ENCODE data around the gene AHDC1. TPM values are rescaled to one million over a fixed set of nuclear protein-coding genes. Genes with fewer than 3 reads are reported as not detected.

AHDC1 gene
- polyA plus RNA-seq, 1 donor from 2014 or later, result 5.3 TPM

GRCh38 chr1:27509127-27510080 lies 94.5 kb downstream of the AHDC1 start:
- H3K4me2 ChIP-seq (ENCODE audit: low read length), result no peak overlapping the region
- H3K27ac ChIP-seq (ENCODE audit: low read length), result no peak overlapping the region
- no peaks in the 10 kb centered on the region for H3K9me2 ChIP-seq (ENCODE audit: insufficient read depth, low read length)
- H2AFZ ChIP-seq (ENCODE audit: low read depth, low read length), result no peak overlapping the region
- H4K20me1 ChIP-seq (ENCODE audit: insufficient read depth), result no peaks in the 10 kb centered on the region
- H3K79me2 ChIP-seq (replicated peaks; ENCODE audit: insufficient read depth, low read length), result no peaks in the 10 kb centered on the region
- no peaks in the 10 kb centered on the region for H3K36me3 ChIP-seq (ENCODE audit: insufficient read depth, low read length)
- TF ChIP-seq TAF1 (IDR thresholded peaks at IDR 0.05; ENCODE audit: low read depth) (no peak), EP300 (conservative IDR thresholded peaks at IDR 0.05; ENCODE audit: poor library complexity, severe bottlenecking) (no peak), SMC3 (conservative IDR thresholded peaks at IDR 0.05; ENCODE audit: poor library complexity) (no peak), EZH2 (IDR thresholded peaks at IDR 0.05; ENCODE audit: borderline replicate concordance, insufficient read depth, low read length, poor library complexity, severe bottlenecking) (no peak), REST (IDR thresholded peaks at IDR 0.05; ENCODE audit: borderline replicate concordance) (no peak), RAD21 (conservative IDR thresholded peaks at IDR 0.05) (no peak), CTCF (IDR thresholded peaks at IDR 0.05; ENCODE audit: poor library complexity, severe bottlenecking) (no peak), MXI1 (conservative IDR thresholded peaks at IDR 0.05; ENCODE audit: poor library complexity, severe bottlenecking) (no peak), POLR2AphosphoS5 (IDR thresholded peaks at IDR 0.05) (no peak)
- H3K9ac ChIP-seq (ENCODE audit: low read length), result no peak overlapping the region
- no peaks in the 10 kb centered on the region for H3K27me3 ChIP-seq (ENCODE audit: insufficient read depth, low read depth, low read length)
- H3K4me3 ChIP-seq (ENCODE audit: low read length), result no peak overlapping the region
- H3K9me3 ChIP-seq (ENCODE audit: low read length), result no peaks in the 10 kb centered on the region
- H3F3A ChIP-seq (ENCODE audit: insufficient read depth, low read length, poor library complexity, severe bottlenecking), result no peaks in the 10 kb centered on the region

- H3K9ac ChIP-seq (ENCODE audit: low read length), result no peak overlapping the region
- H3K36me3 ChIP-seq (ENCODE audit: insufficient read depth, low read length), result no peaks in the 10 kb centered on the region
- no peak overlapping the region for H3K27ac ChIP-seq (ENCODE audit: low read length)
- no peak overlapping the region for H2AFZ ChIP-seq (ENCODE audit: low read depth, low read length)
- no peaks in the 10 kb centered on the region for H4K20me1 ChIP-seq (ENCODE audit: insufficient read depth)
- H3K9me3 ChIP-seq (ENCODE audit: low read length), result no peaks in the 10 kb centered on the region
- no peaks in the 10 kb centered on the region for H3F3A ChIP-seq (ENCODE audit: insufficient read depth, low read length, poor library complexity, severe bottlenecking)
- no peak overlapping the region for H3K4me2 ChIP-seq (ENCODE audit: low read length)
- H3K9me2 ChIP-seq (ENCODE audit: insufficient read depth, low read length), result no peaks in the 10 kb centered on the region
- TF ChIP-seq SMC3 (conservative IDR thresholded peaks at IDR 0.05; ENCODE audit: poor library complexity) (no peak), EZH2 (IDR thresholded peaks at IDR 0.05; ENCODE audit: borderline replicate concordance, insufficient read depth, low read length, poor library complexity, severe bottlenecking) (no peak), TAF1 (IDR thresholded peaks at IDR 0.05; ENCODE audit: low read depth) (no peak), EP300 (conservative IDR thresholded peaks at IDR 0.05; ENCODE audit: poor library complexity, severe bottlenecking) (no peak), MXI1 (conservative IDR thresholded peaks at IDR 0.05; ENCODE audit: poor library complexity, severe bottlenecking) (no peak), CTCF (IDR thresholded peaks at IDR 0.05; ENCODE audit: poor library complexity, severe bottlenecking) (no peak), RAD21 (conservative IDR thresholded peaks at IDR 0.05) (no peak), REST (IDR thresholded peaks at IDR 0.05; ENCODE audit: borderline replicate concordance) (no peak), POLR2AphosphoS5 (IDR thresholded peaks at IDR 0.05) (no peak)
- H3K79me2 ChIP-seq (replicated peaks; ENCODE audit: insufficient read depth, low read length), result no peaks in the 10 kb centered on the region
- H3K27me3 ChIP-seq (ENCODE audit: insufficient read depth, low read depth, low read length), result no peaks in the 10 kb centered on the region
- H3K4me3 ChIP-seq (ENCODE audit: low read length), result no peak overlapping the region
Measured at GRCh38 chr1:27507960-27508665, 95.8 kb downstream of the AHDC1 start.

Measured in neural cell (in vitro differentiated cells).